ENCODE results near the gene HOXC9. TPM values are rescaled to one million over a fixed set of nuclear protein-coding genes. Genes with fewer than 3 reads are reported as not detected.

HOXC9 gene
- polyA plus RNA-seq, 10 donors: 0.75 to 18.3 (median 8.0) TPM

DNA sequence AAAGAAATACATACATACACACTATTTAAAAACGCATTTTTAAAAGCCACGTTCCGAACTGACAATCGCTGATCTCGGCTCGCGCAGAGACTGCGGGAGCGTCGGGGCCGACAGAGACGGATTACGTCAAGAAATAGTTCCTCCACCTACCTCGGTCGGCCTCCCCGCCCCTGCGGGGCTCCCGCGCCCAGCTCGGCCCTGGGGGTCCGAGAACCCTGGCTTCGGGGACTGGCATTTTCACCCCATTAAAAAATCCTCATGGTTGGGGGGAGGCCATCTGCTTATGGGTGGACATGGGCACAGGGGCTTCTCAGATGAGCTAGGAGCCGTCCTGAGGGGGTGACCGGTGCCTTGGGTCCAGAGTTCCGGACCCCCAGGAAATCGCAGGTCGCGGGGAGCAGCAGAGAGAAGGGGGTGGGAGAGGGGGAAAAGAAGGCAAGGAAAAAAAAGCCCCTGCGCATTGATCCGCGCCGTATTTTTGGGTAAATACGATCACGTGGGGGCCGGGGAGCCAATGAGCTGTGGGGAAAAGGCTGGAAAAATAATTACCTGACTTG lies 324 bp upstream of the HOXC9 start:
- DNase-seq: peak in 2 of 3 donors; percentile 83 to 96

DNA sequence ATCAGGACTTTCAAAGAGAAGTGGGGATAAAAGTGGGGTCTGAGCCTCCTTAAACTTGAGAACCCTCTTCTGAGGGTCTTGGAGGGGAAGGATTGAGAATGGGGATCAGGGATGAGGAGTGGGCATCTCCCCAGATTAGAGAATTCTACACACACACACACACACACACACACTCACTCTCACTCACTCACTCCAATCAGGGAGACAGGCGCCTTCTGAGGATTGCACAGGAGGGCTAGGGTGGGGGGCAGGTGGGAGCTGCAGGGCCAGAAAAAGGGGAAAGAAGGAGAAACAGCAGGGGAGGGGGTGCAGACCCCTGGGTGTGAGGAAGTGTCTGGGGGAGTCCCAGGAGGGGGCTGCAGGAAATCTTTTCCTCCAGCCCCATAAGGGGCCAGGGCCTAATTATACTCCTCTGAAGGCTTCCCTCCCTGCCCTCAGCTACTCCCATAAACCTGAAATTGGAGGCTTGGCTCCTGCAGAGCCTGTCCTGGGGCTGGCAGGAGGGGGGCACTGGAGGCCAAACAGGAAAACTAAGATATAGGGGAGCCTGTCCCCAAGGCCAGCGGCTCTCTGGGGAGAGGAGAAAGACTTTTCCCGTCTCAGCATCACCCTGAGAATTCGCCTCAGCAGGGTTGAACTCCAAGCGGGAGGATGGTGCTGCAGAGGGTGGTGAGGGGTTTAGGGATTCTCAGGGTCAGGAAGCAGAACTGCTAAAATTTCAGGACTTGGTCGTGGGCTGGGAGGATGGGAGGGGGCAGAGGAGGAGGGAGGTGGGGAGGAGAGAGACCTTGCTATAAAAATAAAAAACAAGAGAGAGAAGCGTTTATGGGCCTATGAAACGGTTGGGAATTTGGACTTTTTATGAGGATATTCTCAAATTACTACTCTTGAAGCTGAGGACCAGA lies 1.6 kb downstream of the HOXC9 start:
- no peak for DNase-seq

DNA sequence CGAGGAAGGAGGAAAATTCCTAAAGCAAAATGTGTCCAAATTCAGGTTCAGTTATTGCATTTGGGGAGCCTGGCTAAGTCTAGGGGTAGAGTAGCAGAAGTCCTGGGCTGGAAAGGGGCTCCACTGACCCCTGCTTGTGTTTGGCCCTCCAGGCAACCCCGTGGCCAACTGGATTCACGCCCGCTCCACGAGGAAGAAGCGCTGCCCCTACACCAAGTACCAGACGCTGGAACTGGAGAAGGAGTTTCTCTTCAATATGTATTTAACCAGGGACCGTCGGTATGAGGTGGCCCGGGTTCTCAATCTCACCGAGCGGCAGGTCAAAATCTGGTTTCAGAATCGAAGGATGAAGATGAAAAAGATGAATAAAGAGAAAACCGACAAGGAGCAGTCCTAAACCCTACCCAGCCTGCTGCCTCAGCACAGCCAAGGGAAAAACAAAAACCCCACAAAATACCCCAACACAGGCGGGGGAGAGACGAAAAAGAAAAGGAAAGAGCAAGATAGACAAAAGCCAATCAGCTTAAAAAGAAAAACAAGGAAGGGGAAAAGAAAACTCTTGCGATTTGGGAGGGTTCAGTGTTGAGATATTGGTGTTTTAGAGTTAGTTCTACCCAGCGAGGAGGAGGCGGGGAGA lies 2.4 kb downstream of the HOXC9 start:
- DNase-seq: peak in 1 of 3 donors; percentile 69

DNA sequence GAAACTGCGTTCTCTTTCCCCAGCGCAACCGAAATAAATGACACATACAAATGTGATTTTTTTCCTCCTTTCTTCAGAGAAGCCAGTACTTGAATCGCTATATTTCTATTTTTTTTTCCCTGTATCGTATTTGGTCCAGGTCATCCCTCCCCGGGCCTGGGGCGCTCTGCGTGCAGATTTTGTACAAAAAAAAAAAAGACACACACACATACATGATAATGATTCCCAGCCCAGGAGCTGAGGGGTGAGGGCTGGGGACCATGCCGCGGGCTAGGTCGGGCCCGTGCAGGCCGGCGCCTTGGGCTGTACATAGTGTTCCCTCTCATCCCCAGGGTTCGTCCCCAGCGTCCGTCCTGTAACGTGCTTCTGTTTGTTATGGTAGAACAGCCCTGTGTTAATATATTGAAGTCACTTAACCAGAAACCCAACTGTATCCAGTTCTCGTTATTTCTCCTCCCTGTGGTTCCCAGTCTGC lies 3.0 kb downstream of the HOXC9 start:
- DNase-seq: peak in 1 of 3 donors; percentile 67

DNA sequence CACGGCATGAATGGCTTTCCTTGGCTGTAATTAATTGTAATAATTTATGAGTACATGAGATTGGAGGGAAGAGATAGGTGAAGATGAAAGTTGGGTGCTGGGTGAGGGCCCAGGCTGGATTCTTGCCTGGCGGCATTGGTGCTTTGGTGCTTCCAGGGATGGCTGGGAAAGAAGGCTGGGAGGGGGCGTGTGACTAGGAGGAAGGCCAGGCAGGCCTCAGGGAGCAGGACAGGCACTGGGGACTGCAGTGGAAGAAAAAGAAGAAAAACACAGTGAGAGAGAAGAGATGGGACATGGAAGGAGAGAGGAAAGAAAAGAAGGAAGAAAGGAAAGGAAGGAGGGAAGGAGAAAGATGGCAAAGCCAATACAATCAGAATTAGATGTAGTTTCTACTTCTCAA lies 3.7 kb downstream of the HOXC9 start:
- no peak for DNase-seq

DNA sequence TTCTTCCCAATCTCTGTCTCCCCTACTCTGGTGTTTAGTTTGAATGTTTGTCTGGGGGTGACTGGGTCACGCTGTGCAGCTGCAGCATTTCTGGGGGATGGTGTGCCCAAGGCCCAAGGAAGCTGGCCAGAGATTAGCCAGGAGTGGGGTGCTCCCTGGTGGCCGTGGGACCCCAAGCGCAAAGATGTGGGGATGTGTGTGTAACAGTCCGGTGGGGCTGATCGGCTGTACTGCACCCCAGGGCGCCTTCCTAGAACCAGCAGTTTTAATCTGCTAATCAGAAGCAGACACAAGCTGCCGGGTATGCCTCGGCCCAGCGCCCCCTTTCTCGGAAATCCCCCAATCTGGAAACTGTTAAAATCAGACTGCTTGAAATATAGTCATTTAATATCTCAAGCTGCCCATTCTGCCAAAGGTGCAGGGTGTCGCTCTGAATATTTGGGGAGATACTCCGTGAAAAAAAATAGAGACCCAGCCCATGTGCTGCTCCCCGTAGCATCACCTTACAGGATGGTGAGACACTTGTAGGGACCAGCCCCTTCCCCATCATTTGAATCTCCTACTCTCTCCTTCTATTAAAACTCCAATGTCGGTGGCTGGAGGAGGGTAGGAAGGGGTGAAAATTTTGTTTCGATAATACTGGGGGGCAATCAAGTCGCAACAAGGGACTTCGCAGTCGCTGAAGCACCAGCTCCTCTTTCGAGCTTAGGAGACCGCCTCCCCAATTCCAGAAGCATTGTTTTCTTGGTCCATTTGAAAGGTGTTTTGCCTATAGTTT lies 4.3 kb downstream of the HOXC9 start:
- no peak for DNase-seq

DNA sequence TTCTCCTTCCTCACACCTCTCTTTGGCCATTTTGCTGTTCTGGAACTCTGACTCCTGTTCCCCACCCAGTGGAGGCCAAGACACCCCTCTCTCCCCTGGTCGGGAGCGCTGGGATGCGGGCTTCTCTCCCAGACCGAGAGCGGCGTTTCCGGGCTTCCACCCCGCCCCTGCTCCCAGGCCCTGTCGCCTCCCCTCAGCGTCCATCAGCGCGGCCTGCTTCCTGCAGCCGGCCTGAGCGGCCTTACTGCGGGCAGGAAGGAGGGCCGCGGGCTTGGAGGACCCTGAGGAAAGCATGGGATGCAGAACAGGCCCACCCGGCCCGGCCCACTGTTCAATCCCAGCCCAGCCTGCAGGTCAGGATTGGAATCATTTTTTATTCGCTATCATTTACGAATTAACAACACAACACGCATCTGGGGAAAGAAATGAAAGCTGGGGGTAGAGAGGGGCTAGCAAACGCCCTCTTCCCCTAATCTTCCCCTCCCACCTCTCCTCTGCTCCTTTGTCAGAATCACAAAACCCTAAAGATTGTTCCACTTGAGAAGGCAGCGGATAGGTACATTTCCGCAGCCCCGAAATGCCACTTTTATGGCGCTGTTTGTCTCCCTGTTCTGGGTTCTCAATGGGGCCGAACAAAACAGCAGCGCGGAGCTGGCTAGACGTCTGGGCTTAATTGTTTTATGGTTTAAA lies 5.0 kb downstream of the HOXC9 start:
- peak in 1 of 3 donors; percentile 89 for DNase-seq

DNA sequence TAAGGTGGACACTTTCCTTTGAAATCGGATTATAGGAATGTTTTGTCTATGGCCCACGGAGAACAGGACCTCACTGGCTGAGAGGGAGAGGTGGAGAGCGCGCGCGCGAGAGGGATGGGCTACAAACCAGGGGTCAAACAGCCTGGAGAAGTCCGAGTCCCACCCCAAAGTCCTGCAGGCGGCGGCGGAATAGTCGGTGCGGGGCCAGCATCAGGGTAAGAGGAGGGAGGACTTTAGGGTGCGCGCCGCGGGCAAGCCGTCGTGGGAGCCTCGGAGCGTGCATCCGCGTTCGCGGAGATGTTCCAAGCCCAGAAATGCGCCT lies 5.5 kb downstream of the HOXC9 start:
- peak in 1 of 3 donors; percentile 74 for DNase-seq

DNA sequence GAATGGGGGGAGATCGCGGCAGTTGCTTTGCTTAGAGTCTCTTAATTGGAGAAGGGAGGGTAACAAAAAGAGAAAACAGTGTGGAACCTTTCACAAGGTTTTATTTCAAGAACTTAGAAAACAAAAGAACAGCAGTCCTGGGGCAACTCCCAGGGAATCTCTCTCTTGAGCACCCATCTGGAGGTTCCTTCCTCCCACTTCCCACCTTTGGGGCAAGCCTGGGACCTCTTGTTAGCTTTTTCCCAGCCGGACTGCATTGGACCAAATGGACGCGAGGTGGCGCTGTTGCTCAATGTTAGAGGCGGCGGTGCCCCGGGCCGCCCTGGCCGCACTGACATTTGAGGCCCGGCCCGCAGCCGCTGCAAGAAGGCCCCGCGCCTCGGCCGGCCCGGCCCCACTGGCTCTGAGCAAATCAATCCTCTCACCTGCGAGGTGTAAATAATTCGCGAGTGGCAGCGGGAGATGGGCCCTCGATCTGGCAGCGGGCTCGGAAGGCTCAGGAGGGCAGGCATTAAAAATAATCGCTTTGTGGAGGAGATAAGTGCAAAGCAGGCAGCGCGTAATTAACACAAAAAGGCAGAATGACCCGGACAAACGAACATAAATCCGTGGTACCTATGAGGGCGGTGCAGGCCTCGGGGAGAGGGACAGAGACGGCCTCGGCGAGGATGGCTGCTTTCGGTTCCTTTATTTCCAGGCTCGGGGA lies 6.0 kb downstream of the HOXC9 start:
- peak; percentile 86 to 96 (median 90) for DNase-seq

DNA sequence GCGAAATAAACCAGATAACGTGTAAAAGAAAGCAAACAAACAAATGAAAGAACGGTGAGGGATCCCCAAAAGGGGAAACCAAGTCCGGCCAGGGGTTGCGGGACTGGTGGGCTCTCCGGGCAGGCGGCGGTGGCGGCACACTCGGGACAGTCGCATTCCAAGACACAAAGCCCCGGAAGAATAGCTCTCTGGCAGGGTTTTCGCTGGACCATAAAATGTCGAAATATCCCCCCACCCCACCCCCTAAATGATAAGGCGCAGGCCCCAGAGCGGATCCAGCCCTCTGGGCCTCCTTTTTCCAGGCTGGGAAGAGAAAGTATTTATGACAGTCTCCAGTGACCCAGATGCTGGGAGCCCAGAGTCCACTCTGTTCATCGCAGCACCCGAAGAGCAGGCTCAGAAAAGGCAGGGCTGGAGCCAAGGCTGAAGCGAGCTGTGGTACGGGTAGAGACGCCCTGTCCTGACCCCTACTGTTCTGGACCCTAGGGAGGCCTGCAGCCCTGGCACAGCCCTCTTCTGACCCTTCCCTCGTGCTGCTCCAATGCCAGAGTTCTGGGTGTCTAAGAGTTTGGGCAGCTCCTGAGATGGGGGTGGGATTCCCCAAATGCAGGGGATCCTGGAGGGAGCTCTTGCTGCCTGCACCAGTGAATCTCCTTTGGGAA lies 6.7 kb downstream of the HOXC9 start:
- DNase-seq: no peak

DNA sequence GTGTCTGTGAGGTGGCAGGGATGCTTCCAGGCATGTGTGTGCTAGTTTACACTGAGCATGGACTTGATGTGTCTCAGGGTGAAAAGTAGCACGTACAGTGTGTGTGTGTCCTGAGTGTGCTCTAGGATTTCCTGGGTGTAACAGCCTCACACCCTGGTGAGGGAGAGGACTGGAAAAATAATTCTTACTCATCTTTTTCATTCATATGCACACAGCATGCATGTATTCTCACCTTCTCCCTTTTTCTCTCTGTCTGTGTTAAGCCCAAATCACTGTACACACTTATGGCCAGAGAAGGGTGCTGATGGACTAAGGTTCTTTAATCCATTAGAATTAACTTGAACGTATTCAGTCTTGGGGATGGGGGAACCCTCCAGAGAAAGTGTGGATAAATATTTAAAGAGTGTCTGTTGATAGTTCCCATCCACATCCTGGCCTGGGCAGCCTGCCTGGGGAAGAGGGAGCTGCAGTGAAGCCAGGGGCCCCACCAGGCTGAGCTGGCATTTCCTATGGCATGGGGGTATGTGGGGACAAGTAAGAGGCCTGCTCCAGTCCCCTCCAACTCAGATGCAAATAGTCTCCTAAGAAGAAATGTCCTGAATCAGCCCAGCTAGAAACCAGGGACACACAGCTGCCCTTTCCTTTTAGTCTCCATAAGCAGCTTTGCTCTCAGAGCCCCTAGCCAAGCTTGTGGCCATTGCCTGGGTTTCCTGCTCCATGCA lies 7.7 kb downstream of the HOXC9 start:
- DNase-seq: no peak

DNA sequence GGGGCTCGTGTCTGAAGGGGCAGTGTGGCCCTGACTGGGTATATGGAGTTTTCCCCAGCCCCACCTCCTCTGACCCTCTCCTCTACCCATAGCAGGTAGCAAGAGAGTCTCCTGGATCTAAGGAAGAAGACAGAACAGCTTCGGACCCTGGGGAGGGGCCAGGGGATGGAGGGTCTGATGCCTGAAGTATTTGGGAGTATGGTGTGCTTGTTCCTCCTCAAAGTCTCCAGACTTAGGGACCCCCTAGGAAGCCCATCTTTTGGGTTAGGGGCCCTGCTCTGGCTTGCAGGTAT lies 8.2 kb downstream of the HOXC9 start:
- DNase-seq: no peak

DNA sequence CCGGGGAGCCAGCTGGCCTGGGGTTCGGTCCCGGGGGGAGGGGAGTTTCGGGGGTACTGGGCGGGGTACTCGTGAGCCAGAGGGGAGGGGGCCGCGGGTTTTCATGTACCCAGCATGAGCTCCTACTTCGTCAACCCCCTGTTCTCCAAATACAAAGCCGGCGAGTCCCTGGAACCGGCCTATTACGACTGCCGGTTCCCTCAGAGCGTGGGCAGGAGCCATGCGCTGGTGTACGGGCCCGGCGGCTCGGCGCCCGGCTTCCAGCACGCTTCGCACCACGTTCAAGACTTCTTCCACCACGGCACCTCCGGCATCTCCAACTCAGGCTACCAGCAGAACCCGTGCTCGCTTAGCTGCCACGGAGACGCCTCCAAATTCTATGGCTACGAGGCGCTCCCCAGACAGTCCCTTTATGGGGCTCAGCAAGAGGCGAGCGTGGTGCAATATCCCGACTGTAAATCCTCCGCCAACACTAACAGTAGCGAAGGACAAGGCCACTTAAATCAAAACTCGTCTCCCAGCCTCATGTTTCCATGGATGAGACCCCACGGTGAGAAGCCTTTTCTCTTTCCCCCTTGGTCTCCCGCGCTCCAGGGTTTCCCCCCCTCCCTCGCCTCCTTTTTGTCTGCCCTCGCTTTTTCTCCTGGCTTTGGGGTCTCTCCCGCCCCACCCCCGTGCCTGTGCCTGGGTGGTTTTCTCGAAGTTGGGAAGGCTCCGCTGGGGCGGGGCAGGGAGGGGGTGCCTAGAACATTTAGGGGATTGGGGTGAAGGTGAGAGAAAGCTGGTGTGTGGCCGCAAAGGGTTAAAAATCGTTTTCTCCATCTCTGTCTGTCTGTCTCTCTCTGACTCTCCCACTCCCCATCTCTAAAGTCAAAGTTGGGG lies 9.5 kb downstream of the HOXC9 start:
- DNase-seq: peak in 1 of 3 donors; percentile 69

DNA sequence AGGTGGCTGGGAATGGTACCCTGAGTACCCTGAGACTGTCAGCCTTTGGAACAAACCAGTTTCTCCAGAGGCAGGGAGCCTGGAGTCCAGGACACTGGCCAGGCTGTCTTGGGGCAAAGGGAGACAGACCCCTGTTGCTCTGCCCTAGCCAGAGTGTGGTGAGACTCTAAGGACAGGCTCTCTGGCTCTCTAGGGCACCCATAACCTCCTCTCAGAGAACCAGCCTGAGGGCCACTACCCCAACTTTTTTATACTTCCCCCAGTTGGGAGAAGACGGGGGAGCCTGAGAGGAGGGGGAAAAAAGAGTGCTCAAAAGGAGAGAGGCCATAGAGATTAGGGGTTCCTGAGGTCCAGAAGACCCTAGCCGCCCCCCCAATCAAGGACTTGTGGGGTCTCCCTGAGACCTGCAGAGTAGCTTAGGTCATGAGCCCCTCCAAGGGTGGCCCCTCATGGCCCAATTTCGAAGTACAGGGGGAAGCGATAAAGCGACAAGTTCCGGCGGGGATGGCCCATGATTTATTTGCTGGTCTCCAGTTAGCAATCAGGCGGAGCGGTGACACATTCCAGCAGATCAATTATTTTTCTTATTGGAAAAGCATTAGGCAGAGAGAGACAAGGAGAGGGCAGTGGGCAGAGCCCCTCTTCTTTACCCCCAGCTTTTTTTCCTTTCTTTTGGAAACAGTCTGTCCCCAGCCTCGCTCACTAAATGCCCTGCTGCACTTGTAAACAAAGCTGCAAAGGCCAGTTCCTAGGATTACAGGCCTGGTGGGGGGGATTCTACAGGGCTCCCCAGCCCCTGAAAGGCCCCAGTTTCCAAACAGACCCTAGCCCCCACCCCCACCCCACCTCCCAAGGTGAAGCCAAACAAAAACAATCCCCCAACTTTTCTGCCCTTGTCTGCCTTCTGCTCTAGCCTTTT lies 10.4 kb downstream of the HOXC9 start:
- no peak for DNase-seq

DNA sequence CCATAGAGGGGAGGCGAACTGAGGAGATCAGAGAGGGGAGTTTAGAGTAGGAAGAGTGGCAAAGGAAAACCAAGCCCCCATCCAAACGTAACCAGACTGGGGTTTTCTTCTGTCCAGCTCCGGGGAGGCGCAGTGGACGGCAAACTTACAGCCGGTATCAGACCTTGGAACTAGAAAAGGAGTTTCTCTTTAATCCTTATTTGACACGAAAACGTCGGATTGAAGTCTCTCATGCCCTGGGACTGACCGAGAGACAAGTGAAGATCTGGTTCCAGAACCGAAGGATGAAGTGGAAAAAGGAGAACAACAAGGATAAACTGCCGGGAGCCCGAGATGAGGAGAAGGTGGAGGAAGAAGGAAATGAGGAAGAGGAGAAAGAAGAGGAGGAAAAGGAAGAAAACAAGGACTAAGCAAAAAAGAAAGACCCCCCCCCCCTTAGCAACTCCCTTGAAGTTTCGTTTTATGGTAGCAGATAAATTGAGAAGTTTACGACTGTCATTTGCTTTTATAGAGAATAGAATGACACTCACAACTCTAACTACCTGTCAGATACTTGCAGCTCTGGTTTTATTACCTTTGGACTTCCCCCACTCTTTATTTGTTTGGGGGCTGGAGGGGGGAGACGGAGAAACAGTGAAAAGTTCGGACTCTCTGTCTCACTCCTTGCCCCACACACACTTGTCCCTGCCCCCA lies 11.2 kb downstream of the HOXC9 start:
- DNase-seq: no peak

DNA sequence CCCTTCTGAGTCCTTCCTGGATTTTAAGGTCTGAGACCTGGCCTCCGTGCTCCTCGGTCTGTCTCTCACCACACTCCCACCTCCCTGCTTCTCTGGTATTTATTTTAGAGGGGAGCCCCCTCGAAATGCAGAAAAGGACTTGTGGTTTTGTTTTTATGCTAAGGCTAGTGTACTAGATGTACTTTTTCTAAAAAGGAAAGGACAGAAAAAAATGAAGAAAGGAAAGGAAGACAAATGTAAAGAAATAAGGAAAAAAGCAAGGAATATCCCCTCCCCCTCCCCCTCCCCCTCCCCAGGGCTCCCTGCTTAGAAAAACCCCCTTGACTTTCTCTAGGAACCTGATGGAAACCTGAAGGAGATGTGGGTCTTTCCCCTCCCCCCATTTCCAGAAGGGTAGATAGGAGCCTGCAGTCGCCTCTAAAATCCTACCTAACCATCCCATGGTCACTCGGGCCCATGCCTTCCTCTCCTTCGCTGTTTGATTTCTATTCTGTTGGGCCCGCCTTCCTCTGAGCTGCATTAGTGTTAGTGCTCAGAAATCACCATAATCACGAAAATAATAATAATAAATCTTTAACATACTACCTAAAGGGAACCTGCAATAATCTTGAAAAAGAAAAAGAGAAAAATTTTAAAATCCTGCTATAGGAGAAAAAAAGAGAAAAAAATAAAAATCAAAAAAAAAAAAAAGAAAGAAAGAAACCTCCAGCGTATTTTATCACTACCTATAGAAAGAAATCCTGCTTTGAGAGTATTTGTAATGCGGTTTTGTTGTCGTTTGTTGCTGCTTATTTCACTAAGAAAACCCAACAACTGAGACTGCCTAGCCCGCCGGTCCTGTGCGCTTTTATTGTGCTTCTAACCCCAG lies 11.9 kb downstream of the HOXC9 start:
- no peak for DNase-seq
